ENCODE data around the gene AP1S1. TPM values are rescaled to one million over a fixed set of nuclear protein-coding genes. Genes with fewer than 3 reads are reported as not detected.

AP1S1 gene
- total and polyA plus RNA-seq, 2 donors (not counting 3 experiments of a cell fraction or from before 2014, with no cell fraction given): 93.3 to 106 TPM

DNA sequence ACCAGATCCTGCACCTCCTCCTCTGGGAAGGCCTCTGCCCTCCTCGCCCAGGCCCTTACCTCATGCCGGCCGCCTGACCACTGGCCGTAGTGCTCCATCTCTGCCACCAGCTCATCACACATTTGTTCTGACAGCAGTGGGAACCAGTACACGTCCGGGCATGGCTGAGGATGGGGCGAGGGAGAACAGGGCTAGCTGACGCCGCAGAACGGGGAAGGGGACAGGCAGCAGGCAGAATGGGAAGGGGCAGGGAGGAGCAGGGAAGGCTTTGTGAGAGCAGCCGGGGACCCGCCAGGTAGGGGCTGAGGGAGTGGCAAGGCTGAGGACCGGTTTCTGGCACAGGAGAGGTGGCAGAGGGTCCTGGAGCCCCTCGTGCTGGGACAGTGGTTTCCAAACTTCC is 54.5 kb downstream of the AP1S1 start:
- intact Hi-C loops (cut with micrococcal nuclease): no loop called here

DNA sequence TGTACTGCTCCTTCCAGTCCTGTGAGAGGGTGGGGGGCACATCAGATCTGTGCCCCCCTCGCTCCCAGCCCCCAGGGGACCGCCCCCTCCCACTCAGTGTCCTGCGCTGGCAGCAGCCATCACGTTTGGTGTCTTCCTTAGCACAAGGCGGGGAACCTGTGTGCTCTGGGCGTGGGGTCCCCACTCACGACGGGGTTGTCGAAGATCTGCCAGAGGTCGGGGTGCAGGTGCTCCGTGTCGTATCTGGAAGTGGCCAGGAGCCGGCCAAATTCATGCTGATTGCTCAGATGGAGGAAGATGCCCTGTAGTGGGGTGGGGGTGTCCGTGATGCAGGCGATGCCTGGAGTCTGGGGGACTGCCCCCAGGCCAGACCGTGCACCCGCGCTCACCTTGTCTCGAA is 55.9 kb downstream of the AP1S1 start:
- H2AFZ ChIP-seq (ENCODE audit: low read depth, low read length): no peak overlapping the region
- H3K4me2 ChIP-seq (ENCODE audit: insufficient read depth, low read length): no peak overlapping the region
- TF ChIP-seq, protein P1, sequence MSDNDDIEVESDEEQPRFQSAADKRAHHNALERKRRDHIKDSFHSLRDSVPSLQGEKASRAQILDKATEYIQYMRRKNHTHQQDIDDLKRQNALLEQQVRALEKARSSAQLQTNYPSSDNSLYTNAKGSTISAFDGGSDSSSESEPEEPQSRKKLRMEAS (IDR thresholded peaks at IDR 0.05; ENCODE audit: insufficient read depth, insufficient read length): no peak
- TF ChIP-seq MYC (IDR thresholded peaks at IDR 0.05; ENCODE audit: low read depth, low read length): no peak
- no peak for TF ChIP-seq GATA2 (IDR thresholded peaks at IDR 0.05; ENCODE audit: insufficient read depth, insufficient read length, low read depth, low read length)
- no peak for TF ChIP-seq POLR2A (IDR thresholded peaks at IDR 0.05; ENCODE audit: low read depth, low read length)
- TF ChIP-seq EZH2 (IDR thresholded peaks at IDR 0.05; ENCODE audit: borderline replicate concordance, low read depth, low read length, severe bottlenecking): no peak
- no peak for TF ChIP-seq POLR2AphosphoS5 (IDR thresholded peaks at IDR 0.05; ENCODE audit: insufficient read depth, low read depth, low read length)
- TF ChIP-seq CTCF (IDR thresholded peaks at IDR 0.05; ENCODE audit: extremely low read depth in 1 of 2, insufficient read depth in 1 of 2, low read depth in 1 of 2, low read length in 2 of 2): no peak
- TF ChIP-seq JUN (IDR thresholded peaks at IDR 0.05; ENCODE audit: borderline replicate concordance, insufficient read depth, insufficient read length, low read depth): no peak
- intact Hi-C loops (cut with micrococcal nuclease): no loop called here
- no peaks in the 10 kb centered on the region for H3K9me1 ChIP-seq (replicated peaks; ENCODE audit: control insufficient read depth, extremely low read depth, insufficient read depth, low read length)
- H4K20me1 ChIP-seq (replicated peaks; ENCODE audit: control insufficient read depth, extremely low read depth, insufficient read depth, low read length): no peaks in the 10 kb centered on the region
- no TSS peak for BruUV-seq (replicated peaks)
- H3K27me3 ChIP-seq (ENCODE audit: control insufficient read depth in 2 of 2, insufficient read depth in 2 of 2, low read length in 2 of 2): no peaks in the 10 kb centered on the region
- ChIA-PET CTCF (interaction anchor here (1.7 kb wide), 1 partner anchor 18 kb away, joined by 6 read pairs; no protein-coding TSS in a partner anchor), POLR2A (no interaction called here)
- dilution Hi-C loops (cut with MboI; ENCODE audit: extremely low pct_ligation_motif_present, low sequenced_read_pairs): no loop called here
- no peak for DNase-seq (ENCODE audit: low read depth, low spot score)
- no peak overlapping the region for H3K4me3 ChIP-seq (replicated peaks in 1 of 3; ENCODE audit: insufficient read depth in 1 of 3, low read depth in 1 of 3, low read length in 3 of 3)
- H3K79me2 ChIP-seq (ENCODE audit: control insufficient read depth, insufficient read depth, low read length): peaks cover 5% of the 10 kb centered on the region
- H3K27ac ChIP-seq (ENCODE audit: insufficient read depth, low read depth, low read length): no peak overlapping the region
- H3K9me3 ChIP-seq (replicated peaks; ENCODE audit: control insufficient read depth, insufficient read depth, low read length): no peaks in the 10 kb centered on the region
- H3K4me1 ChIP-seq (ENCODE audit: control insufficient read depth, extremely low read depth, insufficient read depth, low read length): no peaks in the 10 kb centered on the region
- H3K9ac ChIP-seq (replicated peaks; ENCODE audit: extremely low read depth, insufficient read depth, low read length): no peak overlapping the region
- peaks cover 11 to 41% of the 10 kb centered on the region in 2 experiments for H3K36me3 ChIP-seq (ENCODE audit: control insufficient read depth in 2 of 2, extremely low read depth in 1 of 2, insufficient read depth in 2 of 2, low read length in 2 of 2)
- FAIRE-seq: no peak

More for the DNA sequence above, 54.5 kb downstream of the AP1S1 start:
- no peak overlapping the region for H3K9ac ChIP-seq (replicated peaks; ENCODE audit: extremely low read depth, insufficient read depth, low read length)
- H3K27me3 ChIP-seq (ENCODE audit: control insufficient read depth in 2 of 2, insufficient read depth in 2 of 2, low read length in 2 of 2): no peaks in the 10 kb centered on the region
- no peaks in the 10 kb centered on the region for H4K20me1 ChIP-seq (replicated peaks; ENCODE audit: control insufficient read depth, extremely low read depth, insufficient read depth, low read length)
- peaks cover 11 to 39% of the 10 kb centered on the region in 2 experiments for H3K36me3 ChIP-seq (ENCODE audit: control insufficient read depth in 2 of 2, extremely low read depth in 1 of 2, insufficient read depth in 2 of 2, low read length in 2 of 2)
- no peak for DNase-seq (ENCODE audit: low read depth, low spot score)
- H3K9me1 ChIP-seq (replicated peaks; ENCODE audit: control insufficient read depth, extremely low read depth, insufficient read depth, low read length): no peaks in the 10 kb centered on the region
- dilution Hi-C loops (cut with MboI; ENCODE audit: extremely low pct_ligation_motif_present, low sequenced_read_pairs): no loop called here
- H3K27ac ChIP-seq (ENCODE audit: insufficient read depth, low read depth, low read length): no peak overlapping the region
- FAIRE-seq: no peak
- no TSS peak for BruUV-seq (replicated peaks)
- H3K4me2 ChIP-seq (ENCODE audit: insufficient read depth, low read length): no peak overlapping the region
- no peaks in the 10 kb centered on the region for H3K9me3 ChIP-seq (replicated peaks; ENCODE audit: control insufficient read depth, insufficient read depth, low read length)
- no peak overlapping the region for H2AFZ ChIP-seq (ENCODE audit: low read depth, low read length)
- H3K4me1 ChIP-seq (ENCODE audit: control insufficient read depth, extremely low read depth, insufficient read depth, low read length): no peaks in the 10 kb centered on the region
- no peak overlapping the region for H3K4me3 ChIP-seq (replicated peaks in 1 of 3; ENCODE audit: insufficient read depth in 1 of 3, low read depth in 1 of 3, low read length in 3 of 3)
- ChIA-PET CTCF (interaction anchor here (1.2 to 1.7 kb wide), 3 partner anchors 9 to 74 kb away, joined by 3 to 6 read pairs (median 4); partner anchors contain the start of gene PLOD3), POLR2A (interaction anchor here (1.1 kb wide), 1 partner anchor 8 kb away, joined by 3 read pairs; the partner anchor contains the start of gene PLOD3)
- TF ChIP-seq, protein P1 (IDR thresholded peaks at IDR 0.05; ENCODE audit: insufficient read depth, insufficient read length): no peak
- no peaks in the 10 kb centered on the region for H3K79me2 ChIP-seq (ENCODE audit: control insufficient read depth, insufficient read depth, low read length)

Measured in endothelial cell of umbilical vein (primary cell).